Cardiac septum (tissue), 1 donor: ENCODE data around the gene ARRB1. TPM values are rescaled to one million over a fixed set of nuclear protein-coding genes. Genes with fewer than 3 reads are reported as not detected.
A peak's percentile ranks its signal among the peaks of the same experiment; 100 is the strongest.

Experiments used
- DNase-seq: peaks from one replicate; pipeline ENCODE4 v3.0.0-alpha.2; 2020; ENCODE audit warnings: low spot score
- intact Hi-C: fragments of 100-400 bp; cut with DNase I; formaldehyde crosslinking; loops from one replicate; pipeline ENCODE4 v1.14.0; 2022
- total RNA-seq: library from RNA; stranded (reverse); fragmentation: NEBNext Ultra II Directional; extraction: Animal tissue kit (Norgen Biotek cat#: 25700); gene quantifications from one replicate; pipeline ENCODE4 v1.2.1, GENCODE V29; 2021
- donor health status: DM: no; HTN: no; CAD: no.

The ARRB1 gene
- total RNA-seq, 1 donor from 2014 or later = 21.4 TPM

- intact Hi-C loops = no loop called here
- DNase-seq = peak; percentile 27
Measured at GRCh38 chr11:75242722-75243600, 108.5 kb downstream of the ARRB1 start.

GRCh38 chr11:75241906-75242644 is 109.4 kb downstream of the ARRB1 start:
- DNase-seq = no peak
- intact Hi-C loops = loop anchor here (2.0 kb wide), 1 partner anchor 97 kb away; no protein-coding TSS in a partner anchor

DNA sequence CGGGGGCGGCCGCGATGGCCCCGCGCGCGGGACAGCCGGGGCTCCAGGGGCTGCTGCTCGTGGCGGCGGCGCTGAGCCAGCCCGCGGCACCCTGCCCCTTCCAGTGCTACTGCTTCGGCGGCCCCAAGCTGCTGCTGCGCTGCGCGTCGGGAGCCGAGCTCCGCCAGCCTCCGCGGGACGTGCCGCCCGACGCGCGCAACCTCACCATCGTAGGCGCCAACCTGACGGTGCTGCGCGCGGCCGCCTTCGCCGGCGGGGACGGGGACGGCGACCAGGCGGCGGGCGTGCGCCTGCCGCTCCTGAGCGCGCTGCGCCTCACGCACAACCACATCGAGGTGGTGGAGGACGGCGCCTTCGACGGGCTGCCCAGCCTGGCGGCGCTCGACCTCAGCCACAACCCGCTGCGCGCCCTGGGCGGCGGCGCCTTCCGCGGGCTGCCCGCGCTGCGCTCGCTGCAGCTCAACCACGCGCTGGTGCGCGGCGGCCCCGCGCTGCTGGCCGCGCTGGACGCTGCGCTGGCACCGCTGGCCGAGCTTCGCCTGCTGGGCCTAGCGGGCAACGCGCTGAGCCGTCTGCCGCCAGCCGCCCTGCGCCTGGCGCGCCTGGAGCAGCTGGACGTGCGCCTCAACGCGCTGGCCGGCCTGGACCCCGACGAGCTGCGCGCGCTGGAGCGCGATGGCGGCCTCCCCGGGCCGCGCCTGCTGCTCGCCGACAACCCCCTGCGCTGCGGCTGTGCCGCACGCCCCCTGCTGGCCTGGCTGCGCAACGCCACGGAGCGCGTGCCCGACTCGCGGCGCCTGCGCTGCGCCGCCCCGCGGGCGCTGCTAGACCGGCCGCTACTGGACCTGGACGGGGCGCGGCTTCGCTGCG is 110.2 kb downstream of the ARRB1 start:
- intact Hi-C loops = loop anchor here (2.0 kb wide), 1 partner anchor 96 kb away; no protein-coding TSS in a partner anchor
- DNase-seq = peak; percentile 94

- intact Hi-C loops = loop anchor here (2.0 kb wide), 1 partner anchor 96 kb away; no protein-coding TSS in a partner anchor
- peak; percentile 71 for DNase-seq
Measured at GRCh38 chr11:75240311-75241035, 111.0 kb downstream of the ARRB1 start, which contains the start of gene TPBGL. Gene TPBGL (plus strand): TSS chr11:75240774. CDS start chr11:75241050, 276 bp downstream.

GRCh38 chr11:75239531-75240290 is 111.8 kb downstream of the ARRB1 start:
- DNase-seq = peak; percentile 70
- intact Hi-C loops = loop anchor here (2.0 kb wide), 1 partner anchor 95 kb away; no protein-coding TSS in a partner anchor

DNA sequence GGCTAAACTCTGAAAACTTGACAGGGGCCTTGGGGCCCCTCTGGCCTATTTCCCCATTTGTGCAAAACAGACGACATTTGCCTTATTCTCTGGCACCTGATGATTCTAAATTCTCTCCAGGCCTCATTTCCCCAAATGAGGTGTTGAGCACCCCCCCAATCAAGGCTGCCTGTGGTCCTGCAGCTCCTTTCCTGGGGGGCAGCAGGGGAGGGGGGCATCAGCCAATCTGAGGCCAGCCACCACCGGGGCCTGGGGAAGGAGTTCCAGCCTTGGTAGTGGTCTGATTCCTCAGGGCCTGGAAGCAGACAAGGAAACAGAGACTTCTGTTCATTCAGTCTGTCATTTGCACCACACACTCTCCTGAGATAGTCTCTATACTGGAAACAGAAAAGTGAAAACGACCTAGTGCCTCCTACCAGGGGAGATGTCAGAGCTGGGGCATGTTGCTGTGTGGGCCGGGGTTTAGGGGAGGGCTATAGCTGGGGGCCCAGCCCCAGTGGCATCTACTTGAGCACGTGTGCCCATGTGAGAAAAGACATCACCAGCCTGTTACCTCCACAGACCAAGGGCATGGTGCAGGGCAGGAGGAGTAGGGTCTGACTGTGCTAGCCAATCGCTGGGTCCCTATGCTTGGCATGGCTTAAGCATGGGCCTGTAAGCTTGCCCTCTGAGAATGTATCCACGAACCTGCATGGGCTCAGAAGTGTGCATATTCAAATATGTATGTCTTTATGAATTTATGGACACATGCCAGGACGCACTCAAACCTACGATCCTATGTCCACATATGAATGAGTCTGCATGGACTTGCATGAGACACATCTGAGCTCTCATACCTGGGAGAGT is 112.6 kb downstream of the ARRB1 start:
- intact Hi-C loops = no loop called here
- peak; percentile 44 for DNase-seq

- peak; percentile 29 for DNase-seq
- intact Hi-C loops = no loop called here
Measured at GRCh38 chr11:75237050-75237449, 114.4 kb downstream of the ARRB1 start.

- intact Hi-C loops = no loop called here
- no peak for DNase-seq
Measured at GRCh38 chr11:75236062-75236461, 115.4 kb downstream of the ARRB1 start.

DNA sequence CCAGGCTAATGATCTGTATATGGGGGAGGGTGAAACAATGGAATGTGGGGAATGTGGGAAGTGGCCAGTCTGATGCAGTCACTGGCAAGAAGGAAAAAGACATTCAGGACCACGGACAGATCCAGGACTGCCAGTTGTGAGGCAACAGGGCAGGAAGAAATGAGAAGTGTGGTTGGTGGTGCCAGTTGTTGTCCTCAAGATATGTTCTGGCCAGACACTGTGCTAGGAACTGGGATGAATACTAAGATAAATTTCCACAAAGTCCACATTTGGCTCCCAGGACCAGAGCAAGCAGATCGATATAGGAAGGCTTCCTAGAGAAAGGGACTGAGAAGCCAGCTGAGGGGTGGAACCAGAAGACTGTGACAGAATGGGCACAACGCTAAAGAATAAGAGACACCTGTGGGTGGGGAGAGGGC is 117.7 kb downstream of the ARRB1 start:
- intact Hi-C loops = no loop called here
- DNase-seq = peak; percentile 10

DNA sequence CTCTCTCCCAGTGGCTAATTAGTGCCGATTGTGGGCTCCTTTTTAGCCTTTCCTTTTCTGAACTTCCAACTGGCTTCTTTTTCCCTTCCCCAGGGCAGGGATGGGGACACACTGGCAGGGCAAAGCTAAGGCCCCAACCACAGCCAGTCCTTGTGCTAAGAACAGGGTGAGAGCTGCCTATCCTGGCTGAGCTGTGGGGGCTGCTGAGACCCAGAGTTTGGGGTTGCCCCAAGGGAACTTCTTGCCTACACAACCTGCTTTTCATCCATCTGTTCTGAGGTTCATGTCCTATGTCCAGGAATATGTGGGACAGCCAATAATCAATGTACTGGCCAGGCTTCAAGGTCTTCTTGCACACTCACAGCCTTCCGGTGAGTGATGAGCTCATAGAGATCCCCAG is 120.8 kb downstream of the ARRB1 start:
- DNase-seq = peak; percentile 17
- intact Hi-C loops = no loop called here

DNA sequence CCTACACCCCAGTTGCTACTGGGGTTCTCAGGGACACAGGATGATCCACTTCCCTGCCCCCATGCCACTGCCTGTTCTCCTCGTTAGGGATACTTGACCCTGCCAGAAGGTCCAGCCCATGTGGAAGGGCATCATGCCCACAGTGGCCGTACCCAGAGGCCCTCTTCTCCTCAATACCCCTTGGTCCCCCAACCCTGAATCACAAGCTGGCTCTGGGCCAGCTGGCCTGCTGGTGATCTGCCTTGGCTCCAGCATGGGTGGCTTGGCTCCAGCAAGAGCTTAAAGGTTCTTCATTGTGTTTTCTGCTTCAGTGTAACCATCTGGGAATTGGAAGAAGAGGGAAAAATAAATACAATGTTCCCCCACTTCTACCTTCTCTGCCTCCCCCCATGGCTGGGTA is 122.0 kb downstream of the ARRB1 start:
- peak; percentile 47 for DNase-seq
- intact Hi-C loops = no loop called here

DNA sequence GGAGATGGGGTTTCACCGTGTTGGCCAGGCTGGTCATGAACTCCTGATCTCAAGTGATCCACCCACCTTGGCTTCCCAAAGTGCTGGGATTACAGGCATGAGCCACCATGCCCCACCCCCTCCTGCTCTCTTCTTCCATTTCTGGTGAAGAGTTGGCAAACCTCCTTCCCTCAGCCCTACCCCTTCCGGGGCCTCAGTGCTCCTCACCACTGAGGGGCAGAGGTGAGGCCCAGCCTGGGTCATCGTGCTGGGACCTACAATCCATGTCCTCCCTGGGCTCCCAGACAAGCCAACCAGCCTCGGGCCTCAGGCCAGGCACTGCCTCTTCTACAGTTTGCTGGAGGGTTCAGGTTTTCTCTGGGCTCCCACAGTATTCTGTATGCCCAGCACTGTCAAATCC is 125.7 kb downstream of the ARRB1 start:
- intact Hi-C loops = no loop called here
- no peak for DNase-seq

DNA sequence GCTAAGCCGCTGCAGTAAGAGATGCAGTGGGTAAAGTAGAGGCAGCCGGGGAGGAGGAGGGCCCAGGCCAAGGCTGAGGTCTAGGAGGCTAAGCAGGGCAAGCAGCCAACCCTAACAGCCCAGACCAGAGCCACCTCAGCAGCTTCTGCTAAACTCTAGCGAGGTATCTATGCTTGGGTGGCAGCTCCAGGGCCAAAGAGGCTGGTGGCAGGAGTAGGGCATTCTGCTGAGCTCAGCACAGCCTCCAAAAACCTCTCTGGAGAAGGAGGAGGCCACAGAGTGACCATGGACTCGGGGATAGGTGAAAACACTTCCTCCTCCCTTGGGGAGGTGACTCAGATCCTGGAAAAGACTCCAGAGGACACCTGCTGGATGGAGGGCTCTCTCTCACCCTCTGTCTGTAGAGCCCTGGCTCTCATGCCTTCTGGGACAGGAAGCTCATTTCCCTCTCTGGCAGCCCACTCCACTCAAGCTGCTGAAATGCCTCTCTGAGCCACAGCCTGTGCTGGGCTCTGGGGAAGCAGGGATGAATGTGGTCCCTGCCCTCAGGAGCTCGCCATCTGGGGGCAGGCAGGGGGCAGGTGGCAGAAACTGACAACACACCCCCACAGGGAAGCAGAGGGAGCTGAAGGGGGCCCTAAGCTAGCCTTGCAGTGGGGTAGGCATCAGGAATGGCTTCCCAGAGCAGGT is 127.4 kb downstream of the ARRB1 start:
- intact Hi-C loops = no loop called here
- DNase-seq = peak; percentile 69

DNA sequence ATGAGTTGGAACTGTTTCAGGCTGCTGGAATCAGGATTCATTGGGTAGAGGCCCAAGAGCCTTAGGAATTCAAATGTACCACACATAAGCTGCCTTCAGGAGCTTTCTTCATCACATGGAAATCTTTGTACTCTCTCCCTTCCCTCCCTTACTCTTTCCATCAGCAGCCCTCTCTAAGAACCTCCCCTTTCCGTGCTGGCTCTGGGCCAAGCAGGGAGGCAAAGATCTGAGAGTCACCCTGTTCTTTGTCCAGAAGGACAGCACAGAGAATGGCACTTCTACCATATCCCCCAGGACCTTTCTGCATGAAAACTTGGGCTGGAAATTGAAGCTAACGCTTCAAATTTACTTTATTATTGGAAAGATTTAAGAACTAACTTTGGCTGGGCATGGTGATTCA is 131.6 kb downstream of the ARRB1 start:
- DNase-seq = peak; percentile 15
- intact Hi-C loops = no loop called here

GRCh38 chr11:75214843-75215242 is 136.6 kb downstream of the ARRB1 start:
- intact Hi-C loops = no loop called here
- DNase-seq = no peak

DNA sequence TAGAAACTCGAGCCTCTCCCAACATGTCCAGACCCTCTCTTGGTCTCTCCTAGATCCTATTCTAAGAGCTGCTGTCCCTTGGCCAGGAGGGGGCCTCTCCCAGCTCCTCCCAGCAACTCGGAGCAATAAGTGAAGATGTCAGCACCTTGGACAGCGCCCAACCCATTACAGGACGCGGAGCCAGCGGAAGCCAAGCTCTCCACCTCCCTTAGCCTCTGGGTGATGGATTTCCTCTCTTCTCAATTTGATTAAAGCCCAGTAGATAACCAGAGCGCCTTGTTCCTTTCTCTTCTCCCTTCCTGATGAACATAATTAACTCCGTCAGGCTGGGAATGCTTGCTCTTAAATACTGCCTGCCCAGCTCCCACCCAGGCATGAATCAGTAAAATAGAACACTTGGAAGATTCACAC is 137.0 kb downstream of the ARRB1 start:
- no peak for DNase-seq
- intact Hi-C loops = no loop called here
